H1 (cell line): ENCODE results near the gene MSH5. TPM values are rescaled to one million over a fixed set of nuclear protein-coding genes. Genes with fewer than 3 reads are reported as not detected.

Experiments
- CHD2 ChIP-seq: IDR thresholded peaks from 2 replicates; pipeline ENCODE4 v1.6.1; 2012; ENCODE audit warnings: low read length, improper control_type of control experiment
- JUND ChIP-seq: IDR thresholded peaks from 2 replicates; pipeline ENCODE4 v1.6.1; 2011; ENCODE audit warnings: mild to moderate bottlenecking, improper control_type of control experiment, low read length
- POLR2A ChIP-seq, 2 experiments: IDR thresholded peaks; 1 replicate in 1 of 2; 2 replicates in 1 of 2; pipeline ENCODE4 v1.6.1; 2011; ENCODE audit warnings: low read depth in 2 of 2, low read length in 2 of 2, mild to moderate bottlenecking in 2 of 2; ENCODE audit errors: control extremely low read depth in 1 of 2
- RAD21 ChIP-seq, 2 experiments: IDR thresholded peaks in 1 of 2; conservative IDR thresholded peaks in 1 of 2; 2 replicates each; pipeline ENCODE4 v1.6.1; 2011; ENCODE audit warnings: low read depth in 2 of 2, low read length in 2 of 2, improper control_type of control experiment in 1 of 2, inconsistent platforms in 1 of 2, mild to moderate bottlenecking in 1 of 2, moderate library complexity in 1 of 2
- RFX5 ChIP-seq: IDR thresholded peaks from 2 replicates; pipeline ENCODE4 v1.6.1; 2011; ENCODE audit warnings: low read depth, low read length, improper control_type of control experiment, borderline replicate concordance
- SIN3A ChIP-seq, 2 experiments: IDR thresholded peaks in 1 of 2; conservative IDR thresholded peaks in 1 of 2; 2 replicates each; pipeline ENCODE4 v1.6.1; 2011 to 2012; ENCODE audit warnings: low read length in 2 of 2, improper control_type of control experiment in 1 of 2, low read depth in 1 of 2, mild to moderate bottlenecking in 1 of 2
- SUZ12 ChIP-seq: fragments of 200-600 bp; sonication (generic); IDR thresholded peaks from 2 replicates; pipeline ENCODE4 v1.6.1; 2012; ENCODE audit warnings: mild to moderate bottlenecking, inconsistent platforms, low read length, moderate library complexity, mixed read lengths
- TAF1 ChIP-seq: IDR thresholded peaks from 2 replicates; pipeline ENCODE4 v1.6.1; 2011; ENCODE audit warnings: mild to moderate bottlenecking, low read depth, low read length
- TEAD4 ChIP-seq: IDR thresholded peaks from 2 replicates; pipeline ENCODE4 v1.6.1; 2012; ENCODE audit warnings: low read depth, low read length, inconsistent platforms, mixed read lengths
- polyA plus RNA-seq, 7 experiments: library from polyadenylated mRNA; depleted of rRNA in 3 of 7; stranded (reverse) in 5 of 7; unstranded in 2 of 7; fragments of >200 nt in 5 of 7; fragments of 200-250 nt in 2 of 7; gene quantifications; 1 replicate in 5 of 7; 2 replicates in 1 of 7; 4 replicates in 1 of 7; pipeline versions ENCODE4 v1.2.1 to v1.2.3, GENCODE V29; 2011 to 2013; ENCODE audit warnings: missing spikeins in 2 of 7, mixed read lengths in 2 of 7
- total RNA-seq: library from RNA; stranded (reverse); fragmentation: NEBNext Ultra II Directional; extraction: Animal tissue kit (Norgen Biotek cat#: 25700); gene quantifications from 2 replicates; pipeline ENCODE4 v1.2.1, GENCODE V29; 2021
- TF ChIP-seq, protein P1 (sequence below): IDR thresholded peaks from 2 replicates; pipeline ENCODE4 v1.6.1; 2012; ENCODE audit warnings: inconsistent platforms

MSH5 gene
- total and polyA plus RNA-seq, 2 of the 8 experiments (the other 6 are each of a cell fraction or from before 2014, with no cell fraction given): 25.3 to 26.5 TPM

DNA sequence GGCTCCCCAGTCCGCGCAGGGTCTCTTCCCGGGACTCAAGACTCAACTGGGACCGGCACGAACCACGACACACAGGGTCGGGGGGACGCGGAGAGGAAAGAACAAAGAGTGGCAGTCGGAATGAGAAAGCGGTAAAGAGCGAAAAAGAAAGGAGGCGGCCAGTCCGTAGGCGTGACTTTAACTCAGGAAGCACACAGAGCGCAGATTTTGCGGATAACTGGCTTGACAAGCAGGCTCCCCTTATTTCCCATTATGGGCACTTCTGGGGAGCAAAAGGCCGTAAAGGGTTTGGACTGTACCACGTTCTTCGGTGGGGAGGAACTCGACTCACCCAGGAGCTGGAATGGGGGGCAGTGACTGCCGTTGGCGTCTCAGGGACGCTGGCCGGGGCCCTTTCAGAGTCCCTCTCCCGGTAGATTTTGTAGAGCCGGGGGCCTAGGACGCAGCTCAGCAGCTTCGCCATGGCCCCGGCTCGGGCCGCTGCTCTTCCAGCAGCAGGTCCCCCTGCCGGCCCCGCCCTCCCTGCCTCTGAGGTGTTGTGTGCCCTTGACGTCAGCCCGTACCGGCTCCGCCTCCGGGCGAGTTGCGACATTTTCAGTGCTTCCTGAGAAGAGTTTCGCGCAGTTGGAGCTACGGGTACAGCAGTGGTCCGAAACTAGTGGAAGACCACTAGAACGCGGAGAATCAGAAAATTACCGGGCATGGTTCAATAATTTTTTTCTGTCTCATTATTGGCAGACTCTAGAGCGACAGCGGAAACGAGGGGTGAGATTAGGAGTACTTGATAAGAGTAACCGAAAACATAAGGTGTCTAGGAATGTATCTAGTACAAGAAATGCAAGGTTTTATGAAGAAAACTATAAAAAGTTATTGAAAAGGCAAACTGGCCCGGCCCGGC, 36.7 kb upstream of the MSH5 start, which contains the start of gene ABHD16A (continued):
- TF ChIP-seq TEAD4: no peak
- TF ChIP-seq, protein P1, sequence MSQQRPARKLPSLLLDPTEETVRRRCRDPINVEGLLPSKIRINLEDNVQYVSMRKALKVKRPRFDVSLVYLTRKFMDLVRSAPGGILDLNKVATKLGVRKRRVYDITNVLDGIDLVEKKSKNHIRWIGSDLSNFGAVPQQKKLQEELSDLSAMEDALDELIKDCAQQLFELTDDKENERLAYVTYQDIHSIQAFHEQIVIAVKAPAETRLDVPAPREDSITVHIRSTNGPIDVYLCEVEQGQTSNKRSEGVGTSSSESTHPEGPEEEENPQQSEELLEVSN: no peak
- peak in 1 of 2 experiments; percentile 85; a peak in 2 of 3 replicates for TF ChIP-seq POLR2A (IDR thresholded peaks at IDR 0.05; ENCODE audit: control extremely low read depth in 1 of 2, low read depth in 2 of 2, low read length in 2 of 2)
- peak; percentile 69 for TF ChIP-seq TAF1
- peak; percentile 83; the same call in 1 of the 2 replicates for TF ChIP-seq JUND
- TF ChIP-seq RFX5: no peak
- TF ChIP-seq RAD21 (IDR thresholded peaks at IDR 0.05 in 1 of 2, conservative IDR thresholded peaks at IDR 0.05 in 1 of 2; ENCODE audit: low read depth in 2 of 2, low read length in 2 of 2): no peak
- no peak for TF ChIP-seq SUZ12
- TF ChIP-seq SIN3A (conservative IDR thresholded peaks at IDR 0.05 in 1 of 2, IDR thresholded peaks at IDR 0.05 in 1 of 2; ENCODE audit: low read depth in 1 of 2, low read length in 2 of 2): peak; percentile 15 to 76; a peak in 2 of 4 replicates
- TF ChIP-seq CHD2: no peak
